ENCODE data around the gene RAB1A. TPM values are rescaled to one million over a fixed set of nuclear protein-coding genes. Genes with fewer than 3 reads are reported as not detected.
A peak's percentile ranks its signal among the peaks of the same experiment; 100 is the strongest.
"Not testable (repeated sequence)": the region's sequence is repeated elsewhere in the genome, so short reads cannot be mapped to it uniquely, and the experiment has no call there.

The RAB1A gene
- polyA plus RNA-seq (ENCODE audit: insufficient read length) = 118 TPM

DNA sequence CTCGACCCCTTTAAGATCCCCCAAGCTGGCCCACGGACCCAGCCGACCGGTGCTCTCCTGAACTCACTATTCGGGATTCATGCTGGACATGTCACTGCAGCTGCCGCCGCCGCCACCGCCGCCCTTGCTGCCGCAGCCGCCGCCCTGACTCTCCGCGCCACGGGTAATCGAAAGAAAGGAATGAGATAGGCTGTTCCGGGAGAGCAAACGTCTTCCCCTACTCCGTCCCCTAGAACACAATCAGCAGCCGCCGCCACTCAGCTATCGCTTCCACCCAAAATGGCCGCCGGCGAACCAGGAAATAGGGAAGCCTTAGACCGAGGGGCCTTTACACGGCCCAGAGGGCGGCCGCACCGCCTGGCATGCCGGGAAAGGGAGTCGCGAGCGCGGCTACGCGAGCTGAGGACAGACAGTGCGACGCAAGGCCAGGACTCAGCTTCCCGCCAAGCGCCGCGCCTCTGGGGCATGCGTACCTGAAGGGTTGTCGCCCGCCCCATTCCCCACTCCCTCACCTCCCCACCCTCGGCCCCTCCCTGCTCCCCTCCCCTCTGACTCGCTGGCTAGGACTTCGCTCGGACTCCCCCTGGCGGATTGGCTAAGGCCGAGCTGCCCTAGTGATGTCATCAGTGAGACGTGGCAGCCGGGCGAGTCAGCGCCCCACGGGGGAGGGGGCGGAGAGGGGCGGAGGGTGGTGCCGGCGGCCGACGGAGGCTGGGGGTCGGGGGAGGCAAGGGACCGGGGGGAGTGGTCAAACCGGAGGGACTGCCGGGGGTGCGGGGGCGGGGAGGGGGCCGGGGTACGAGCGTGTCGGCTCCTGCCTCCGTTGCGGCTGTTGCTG, at the start of gene RAB1A:
TSS of gene RAB1A (minus strand) at position 281 of the 838 bp plus-strand sequence. CDS start at position 90, 191 bp downstream.
- DNase-seq (ENCODE audit: low read depth) = peak; percentile 97

DNA sequence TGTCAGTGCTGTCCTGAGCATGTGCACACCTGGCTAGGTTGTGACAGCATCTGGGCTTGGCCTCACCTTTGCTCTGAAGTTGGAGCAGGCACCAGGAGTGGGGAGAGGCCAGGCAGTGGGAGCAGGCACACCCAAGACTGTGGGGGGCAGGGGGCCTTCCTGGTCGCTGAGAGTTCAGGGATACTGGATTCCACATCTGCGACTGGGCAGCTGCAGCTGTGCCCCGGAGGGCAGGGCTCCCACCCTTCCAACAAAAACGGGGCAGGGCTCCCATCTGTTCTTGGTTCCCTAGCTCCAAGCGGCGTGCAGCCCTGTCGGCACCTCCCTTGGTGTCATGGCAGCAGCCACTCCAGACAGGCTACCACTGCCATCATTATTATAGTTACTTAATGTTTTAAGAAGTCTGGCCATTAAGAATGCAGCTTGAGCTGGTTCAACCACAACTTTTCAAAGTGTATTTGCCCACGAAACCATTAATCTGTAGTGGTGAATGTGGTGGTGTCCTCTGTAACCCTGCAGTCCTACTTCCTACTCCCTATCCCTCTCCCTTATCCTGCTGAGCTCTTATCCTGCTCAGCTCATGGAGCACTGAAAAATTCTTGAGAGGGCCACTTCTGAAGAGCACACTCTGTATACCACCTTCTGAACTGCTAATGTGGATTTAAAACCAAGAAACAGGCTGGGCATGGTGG, 48.0 kb upstream of the RAB1A start:
- DNase-seq (ENCODE audit: low read depth) = no peak

DNA sequence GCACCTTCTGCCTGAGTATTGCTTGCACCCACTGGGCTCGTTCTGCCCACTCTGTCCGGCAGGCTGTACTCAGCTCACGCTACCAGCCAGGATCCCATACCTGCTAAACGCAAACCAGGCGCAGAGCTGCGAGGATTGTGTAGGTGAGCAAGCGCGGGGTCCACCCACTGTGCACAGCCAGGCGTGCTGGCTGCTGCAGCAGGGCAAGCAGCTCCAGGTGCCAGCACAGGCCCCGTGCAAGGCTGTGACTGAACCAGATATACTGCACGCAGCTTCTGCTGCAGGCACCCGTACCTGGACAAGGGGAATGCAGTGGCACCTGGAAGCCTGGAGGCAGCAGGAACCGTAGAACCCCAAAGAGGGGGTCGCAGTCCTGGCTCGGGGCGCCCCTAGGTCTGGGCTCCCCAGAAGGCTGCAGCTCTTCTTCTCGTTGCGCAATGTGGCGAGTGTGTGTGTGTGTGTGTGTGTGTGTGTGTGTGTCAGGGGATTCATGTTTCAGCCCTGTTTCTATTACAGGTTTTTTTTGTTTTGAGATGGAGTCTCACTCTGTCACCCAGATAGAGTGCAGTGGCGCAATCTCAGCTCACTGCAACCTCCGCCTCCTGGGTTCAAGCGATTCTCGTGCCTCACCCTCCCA, 46.1 kb upstream of the RAB1A start:
- DNase-seq (ENCODE audit: low read depth) = no peak

DNA sequence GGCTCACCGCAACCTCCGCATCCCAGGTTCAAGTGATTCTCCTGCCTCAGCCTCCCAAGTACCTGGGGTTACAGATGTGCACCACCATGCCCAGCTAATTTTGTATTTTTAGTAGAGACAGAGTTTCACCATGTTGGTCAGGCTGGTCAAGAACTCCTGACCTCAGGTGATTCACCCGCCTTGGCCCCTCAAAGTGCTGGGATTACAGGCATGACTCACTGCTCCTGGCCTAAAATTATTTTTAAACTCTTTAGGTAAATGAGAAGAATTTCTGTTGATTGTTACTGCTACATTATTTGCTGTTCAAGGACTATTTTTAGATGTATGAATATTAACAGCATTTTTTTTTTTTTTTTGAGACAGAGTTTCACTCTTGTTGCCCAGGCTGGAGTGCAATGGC, 44.1 kb upstream of the RAB1A start:
- not testable (repeated sequence) for DNase-seq (ENCODE audit: low read depth)

DNA sequence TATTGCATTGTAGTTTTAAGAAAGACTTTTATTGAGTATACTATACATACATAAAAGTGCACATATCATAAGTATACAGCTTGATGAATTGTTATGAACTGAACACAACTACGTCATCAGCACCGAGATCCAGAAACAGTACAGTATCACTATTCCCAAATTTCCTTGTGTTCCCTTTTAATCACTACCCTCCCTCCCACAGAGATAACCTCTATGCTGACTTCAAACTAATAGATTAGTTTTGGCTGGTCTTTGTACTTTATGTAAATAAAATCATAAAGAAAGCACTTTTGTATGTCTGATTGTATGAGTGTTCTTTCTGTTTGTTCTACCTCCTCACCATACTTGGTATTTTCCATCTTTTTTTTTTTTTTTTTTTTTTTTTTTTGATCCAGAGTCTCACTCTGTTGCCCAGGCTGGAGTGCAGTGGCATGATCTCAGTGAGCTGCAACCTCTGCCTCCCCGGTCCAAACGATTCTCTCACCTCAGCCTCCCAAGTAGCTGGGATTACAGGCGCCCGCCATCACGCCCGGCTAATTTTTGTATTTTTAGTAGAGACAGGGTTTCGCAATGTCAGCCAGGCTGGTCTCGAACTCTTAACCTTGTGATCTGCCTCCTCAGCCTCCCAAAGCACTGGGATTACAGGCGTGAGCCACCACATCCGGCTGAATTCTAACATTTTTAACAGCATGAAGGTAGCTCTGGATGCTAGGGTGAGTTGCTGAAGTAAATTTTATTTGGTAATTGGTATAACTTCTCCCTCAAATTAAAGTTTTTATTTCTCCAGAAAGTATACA, 43.3 kb upstream of the RAB1A start:
- DNase-seq (ENCODE audit: low read depth) = no peak

DNA sequence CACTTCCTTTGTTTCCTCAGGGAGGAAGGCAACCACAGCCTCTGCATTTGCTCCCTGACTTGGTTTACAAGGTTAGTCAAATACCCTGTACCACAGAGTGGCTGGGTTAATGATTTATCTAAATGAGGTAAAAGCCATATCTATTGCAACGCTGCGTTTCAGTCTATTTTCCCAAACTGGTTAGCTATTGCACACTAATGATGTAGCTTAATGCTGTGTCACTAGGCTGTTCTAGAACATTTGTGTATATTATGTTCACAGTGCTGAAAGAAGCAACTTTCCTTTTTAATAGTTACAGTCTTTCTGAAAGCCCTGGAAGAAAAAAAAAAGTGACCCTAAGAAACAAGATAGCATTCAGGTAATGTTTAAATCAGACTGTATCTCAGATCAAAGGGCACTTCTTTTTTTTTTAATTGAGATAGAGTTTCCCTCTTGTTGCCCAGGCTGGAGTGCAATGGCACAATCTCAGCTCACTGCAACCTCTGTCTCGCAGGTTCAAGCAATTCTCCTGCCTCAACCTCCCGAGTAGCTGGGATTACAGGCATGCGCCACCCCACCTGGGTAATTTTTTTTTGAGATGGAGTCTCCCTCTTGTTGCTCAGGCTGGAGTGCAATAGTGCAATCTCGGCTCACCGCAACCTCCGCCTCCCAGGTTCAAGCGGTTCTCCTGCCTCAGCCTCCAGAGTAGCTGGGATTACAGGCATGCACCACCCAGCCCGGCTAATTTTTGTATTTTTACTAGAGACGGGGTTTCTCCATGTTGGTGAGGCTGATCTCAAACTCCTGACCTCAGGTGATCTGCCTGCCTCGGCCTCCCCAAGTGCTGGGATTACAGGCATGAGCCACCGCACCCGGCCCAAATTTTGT, 40.9 kb upstream of the RAB1A start:
- not testable (repeated sequence) for DNase-seq (ENCODE audit: low read depth)

DNA sequence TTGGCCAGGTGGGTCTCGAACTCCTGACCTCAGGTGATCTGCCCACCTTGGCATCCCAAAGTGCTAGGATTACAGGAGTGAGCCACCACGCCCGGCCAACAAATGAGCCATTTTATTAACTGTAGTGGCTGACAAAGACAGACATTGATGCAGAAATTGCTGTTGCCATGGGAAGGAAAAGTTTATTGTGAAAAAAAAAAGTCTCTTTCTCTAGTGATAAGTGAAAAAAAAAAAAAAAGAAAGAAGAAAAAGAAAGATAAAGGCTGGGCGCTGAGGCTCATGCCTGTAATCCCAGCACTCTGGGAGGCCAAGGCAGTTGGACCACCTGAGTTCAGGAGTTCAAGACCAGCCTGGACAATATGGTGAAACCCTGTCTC, 39.8 kb upstream of the RAB1A start:
- no peak for DNase-seq (ENCODE audit: low read depth)

DNA sequence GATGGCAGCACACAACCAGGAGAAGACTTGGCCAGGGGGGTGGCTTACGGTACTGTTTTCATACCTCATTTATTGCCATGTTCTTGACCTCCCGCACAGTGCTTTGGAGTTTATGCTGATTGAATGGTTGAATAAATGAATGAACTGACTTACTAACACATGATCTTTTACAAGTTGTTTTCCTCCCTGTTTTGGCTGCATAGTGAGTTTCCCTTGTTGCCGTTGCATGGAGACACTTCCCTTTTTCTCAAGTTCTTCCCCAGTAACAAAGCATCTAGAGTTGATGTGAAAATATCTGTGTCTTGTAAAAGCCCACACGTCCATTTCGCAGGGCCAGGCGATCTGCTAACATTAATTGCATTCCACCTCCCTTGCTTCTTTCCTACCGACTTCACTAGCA, 35.7 kb upstream of the RAB1A start:
- DNase-seq (ENCODE audit: low read depth) = peak; percentile 22

DNA sequence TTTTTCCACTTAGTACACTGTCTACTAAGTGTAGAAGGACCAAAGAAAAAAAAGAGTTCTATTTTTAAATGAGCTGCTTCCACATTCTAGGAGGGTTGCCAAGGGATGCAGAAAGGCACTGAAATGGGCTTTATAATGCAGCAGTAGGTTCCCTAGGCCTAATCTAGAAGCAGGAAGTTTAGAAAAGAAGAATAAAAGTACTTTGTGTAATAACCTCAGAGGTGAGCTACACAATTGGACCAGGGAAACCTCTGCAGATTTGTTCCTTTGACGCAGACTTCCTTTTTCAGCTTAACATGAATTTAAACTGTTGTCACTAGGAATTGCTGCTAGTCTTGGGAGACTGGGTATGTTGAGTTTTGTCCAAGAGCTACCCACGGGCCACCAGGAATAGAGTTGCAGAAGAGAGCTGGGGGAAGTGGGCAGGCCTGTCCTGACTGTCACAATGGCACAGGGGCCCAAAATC, 34.6 kb upstream of the RAB1A start:
- peak; percentile 25 for DNase-seq (ENCODE audit: low read depth)

DNA sequence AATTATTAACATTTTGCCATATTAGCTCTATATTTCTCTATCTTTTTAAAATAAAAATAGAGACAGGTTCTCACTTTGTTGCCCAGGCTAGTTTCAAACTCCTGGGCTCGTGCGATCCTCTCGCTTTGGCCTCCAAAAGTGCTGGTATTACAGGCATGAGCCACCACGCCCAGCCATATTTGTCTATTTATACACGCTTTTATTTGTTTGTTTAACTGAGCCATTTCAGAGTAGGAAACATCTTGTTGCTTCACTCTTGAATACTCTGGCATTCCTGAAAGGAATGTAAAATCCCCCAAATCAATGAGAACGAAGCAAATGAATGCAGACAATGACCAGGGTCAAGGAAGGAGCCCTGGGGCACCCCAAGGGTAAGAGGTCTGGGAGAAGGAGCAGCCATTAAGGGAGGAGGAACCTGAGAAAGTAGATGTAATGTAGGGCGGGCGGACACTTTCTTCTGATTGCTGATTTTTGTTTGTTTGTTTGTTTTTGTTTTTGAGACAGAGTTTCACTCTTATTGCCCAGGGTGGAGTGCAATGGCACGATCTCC, 31.7 kb upstream of the RAB1A start:
- DNase-seq (ENCODE audit: low read depth) = no peak

DNA sequence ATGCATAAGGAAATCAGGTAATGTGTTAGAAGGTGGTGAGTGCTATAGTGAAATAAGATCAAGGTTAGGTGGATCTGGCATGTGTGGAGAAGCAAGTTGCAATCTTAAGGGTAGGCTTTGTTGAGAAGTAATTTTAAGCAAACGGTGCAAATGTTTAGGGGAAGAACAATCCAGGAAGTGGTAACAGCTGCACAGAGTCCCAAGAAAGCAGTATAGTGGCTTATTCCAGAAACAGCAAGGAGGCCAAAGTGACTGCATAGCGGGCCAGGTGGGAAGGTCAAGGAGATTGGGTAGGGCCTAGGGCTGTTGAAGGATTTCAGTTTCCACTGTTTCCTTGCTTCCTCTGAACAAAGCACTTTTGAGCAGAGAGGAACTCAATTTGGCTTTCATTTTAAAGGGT, 30.0 kb upstream of the RAB1A start:
- DNase-seq (ENCODE audit: low read depth) = no peak

DNA sequence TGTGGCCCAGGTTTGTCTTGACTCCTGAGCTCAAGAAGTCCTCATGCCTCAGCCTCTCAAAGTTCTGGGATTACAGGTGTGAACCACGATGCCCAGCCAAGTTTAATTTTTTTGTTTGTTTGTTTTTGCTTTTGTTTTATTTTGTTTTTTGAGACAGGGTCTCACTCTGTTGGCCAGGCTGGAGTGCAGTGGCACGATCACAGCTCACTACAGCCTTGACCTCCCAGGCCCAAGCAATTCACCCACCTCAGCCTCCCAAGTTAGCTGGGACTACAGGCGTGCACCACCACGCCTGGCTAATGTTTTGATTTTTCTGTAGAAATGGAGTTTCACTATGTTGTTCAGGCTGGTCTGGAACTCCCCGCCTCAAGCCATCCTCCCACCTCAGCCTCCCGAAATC, 29.4 kb upstream of the RAB1A start:
- DNase-seq (ENCODE audit: low read depth) = no peak

DNA sequence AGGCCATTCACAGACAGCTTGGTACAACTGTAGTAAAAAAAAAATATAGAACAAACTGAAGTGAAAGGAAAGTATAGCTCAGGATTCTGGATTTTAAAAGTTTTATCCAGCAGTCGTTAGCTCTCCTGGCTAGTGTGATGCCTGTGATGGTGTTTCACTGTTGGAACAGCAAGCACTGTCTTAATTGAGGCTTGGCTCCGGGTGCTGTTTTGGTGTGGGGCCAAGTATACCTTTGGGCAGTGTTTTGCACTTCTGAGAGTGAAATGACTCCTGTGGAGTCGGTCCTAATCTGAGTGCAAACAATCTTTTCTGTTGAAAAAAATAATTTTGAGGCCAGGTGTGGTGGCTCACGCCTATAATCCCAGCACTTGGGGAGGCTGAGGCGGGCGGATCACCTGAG, 28.7 kb upstream of the RAB1A start:
- no peak for DNase-seq (ENCODE audit: low read depth)

DNA sequence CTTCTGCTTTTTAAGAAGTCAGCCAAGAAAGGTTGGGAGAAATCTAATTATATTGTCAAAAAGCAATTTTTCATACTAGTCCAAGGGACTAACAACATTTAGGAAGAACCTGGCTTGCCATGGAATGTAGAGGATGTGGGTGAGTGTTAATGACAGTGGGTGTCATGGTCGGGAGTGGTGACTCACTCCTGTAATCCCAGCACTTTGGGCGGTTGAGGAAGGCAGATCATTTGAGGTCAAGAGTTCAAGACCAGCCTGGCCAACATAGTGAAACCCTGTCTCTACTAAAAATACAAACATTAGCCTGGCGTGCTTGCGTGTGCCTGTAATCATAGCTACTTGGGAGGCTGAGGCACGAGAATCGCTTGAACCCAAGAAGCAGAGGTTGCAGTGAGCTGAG, 27.9 kb upstream of the RAB1A start:
- DNase-seq (ENCODE audit: low read depth) = not testable (repeated sequence)

DNA sequence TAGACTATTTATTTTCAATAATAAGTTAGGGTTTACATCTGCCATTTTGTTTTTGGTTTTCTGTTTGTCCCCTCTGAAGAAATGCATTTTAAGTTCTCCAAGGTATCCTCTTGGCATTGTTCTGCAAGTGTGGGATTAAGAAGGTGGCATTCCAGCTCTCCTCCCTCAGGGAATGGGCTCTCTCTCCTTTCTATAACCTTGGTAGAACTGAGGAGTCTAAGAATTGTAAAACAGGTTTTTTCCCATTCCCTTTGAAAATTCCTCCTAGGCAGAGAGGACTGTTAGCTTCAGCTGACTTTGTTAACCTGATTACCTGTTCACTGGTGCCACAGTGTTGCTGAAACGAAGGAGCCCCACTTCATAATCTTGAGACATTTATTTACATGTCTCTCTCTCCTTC, 26.1 kb upstream of the RAB1A start:
- no peak for DNase-seq (ENCODE audit: low read depth)

DNA sequence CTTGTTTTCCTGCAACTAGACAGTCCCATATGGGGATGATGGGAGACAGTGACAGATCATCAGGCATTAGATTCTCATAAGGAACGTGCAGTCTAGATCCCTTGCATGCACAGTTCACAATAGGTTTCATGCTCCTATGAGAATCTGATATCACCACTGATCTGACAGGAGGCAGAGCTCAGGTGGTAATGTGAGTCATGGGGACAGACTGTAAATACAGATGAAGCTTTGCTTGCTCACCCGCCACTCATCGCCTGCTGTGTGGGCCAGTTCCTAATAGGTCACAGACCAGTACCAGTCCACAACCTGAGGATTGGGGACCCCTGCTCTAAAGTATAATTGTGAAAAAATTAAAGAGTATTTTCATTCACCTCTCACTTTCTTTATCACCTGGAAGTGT, 23.6 kb upstream of the RAB1A start:
- no peak for DNase-seq (ENCODE audit: low read depth)

DNA sequence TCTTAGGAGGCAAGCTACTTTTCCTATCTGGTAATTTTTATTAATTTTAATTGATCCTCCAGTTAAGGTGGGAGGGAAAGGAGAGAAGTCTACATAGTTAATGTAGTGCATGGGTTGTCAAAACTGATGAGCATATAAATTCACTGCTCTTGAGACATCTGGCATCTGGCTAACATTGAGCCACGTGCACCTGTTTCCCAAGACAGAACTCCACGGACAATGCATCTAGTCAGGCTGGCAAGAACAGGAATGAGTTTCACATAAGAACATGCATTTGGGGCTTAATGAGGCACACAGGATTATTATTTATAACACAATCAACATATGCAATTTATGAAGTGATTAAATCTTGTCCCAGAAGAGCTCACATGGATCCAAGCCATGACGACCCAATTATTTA, 16.2 kb upstream of the RAB1A start:
- DNase-seq (ENCODE audit: low read depth) = no peak

DNA sequence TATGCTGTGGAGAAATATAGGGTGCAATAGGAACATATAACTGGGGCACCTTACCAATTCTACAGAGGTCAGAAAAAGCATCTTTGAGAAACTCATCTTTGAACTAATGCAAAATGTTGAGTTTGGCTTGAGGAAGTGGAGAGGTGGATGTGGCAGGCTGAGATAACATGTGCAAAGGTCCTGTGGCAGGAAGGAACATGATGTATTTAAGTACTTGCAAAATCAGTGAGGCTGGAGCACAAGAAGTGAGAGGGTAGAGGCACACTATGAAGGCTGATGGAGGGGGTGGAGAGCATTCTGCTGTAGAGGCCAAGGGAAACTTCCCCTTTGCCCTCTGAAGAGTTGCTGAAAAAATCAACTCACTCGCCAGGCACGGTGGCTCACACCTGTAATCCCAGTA, 14.7 kb upstream of the RAB1A start:
- no peak for DNase-seq (ENCODE audit: low read depth)

DNA sequence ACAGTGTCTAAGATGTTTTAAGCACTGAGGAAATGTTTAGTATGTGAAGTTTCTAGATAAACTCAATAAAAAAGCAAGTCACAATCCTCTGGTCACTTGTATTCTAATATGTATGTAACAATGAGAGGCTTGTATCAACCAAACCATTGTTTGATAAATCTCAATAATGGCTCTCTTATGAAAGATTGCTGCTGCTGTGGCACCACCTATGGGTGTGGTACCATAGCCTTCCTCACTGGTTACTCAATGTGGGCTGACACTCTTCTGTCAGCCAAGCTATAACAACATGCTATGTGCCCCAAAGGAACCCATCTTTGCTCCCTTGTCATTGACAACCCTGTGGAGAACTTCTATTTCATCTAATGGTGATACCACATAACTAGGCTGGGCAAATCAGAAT, 12.6 kb upstream of the RAB1A start:
- DNase-seq (ENCODE audit: low read depth) = no peak

DNA sequence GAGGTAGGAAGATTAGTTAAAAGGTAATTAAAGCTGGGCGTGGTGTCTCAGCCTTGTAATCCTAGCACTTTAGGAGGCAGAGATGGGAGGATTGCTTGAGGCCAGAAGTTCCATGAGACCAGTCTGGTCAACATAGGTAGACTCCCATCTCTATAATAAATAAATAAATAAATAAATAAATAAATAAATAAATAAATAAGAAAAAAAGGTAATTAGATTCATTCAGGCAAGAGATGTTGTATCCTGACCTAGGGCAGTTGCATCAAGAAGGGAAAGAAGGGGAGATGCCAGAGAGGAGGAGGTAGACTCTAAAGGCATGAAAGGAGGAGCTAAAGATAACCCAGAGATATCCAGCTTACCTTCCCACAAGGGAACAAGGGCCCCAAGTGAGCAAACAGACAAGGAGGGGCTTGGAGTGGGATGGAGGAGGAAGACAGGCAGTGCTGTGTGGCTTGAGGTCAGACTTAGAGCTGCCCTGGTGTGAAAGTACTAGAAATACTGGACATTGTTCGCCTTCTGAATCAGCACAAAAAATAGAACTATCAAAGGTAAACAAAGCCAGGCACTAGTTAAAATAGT, 7.4 kb upstream of the RAB1A start:
- no peak for DNase-seq (ENCODE audit: low read depth)
